Spleen (tissue), 7 donors: Measurements from ENCODE around the gene AFF4.

ENCODE experiments used
- POLR2A ChIP-seq, 3 donors: fragments of 450-650 bp; IDR thresholded peaks; one replicate each; pipeline ENCODE4 v1.5.1; 2017; ENCODE audit warnings: antibody characterized with exemption in 3 of 3, mild to moderate bottlenecking in 1 of 3
- POLR2AphosphoS5 ChIP-seq, 3 donors: sonication (generic); formaldehyde crosslinking; IDR thresholded peaks; one replicate each; pipeline ENCODE4 v1.5.1; 2017; ENCODE audit warnings: antibody characterized with exemption in 3 of 3
- TF ChIP-seq, protein P1 (sequence below), 11 experiments: fragments of 200-600 bp in 7 of 11; fragments of 450-650 bp in 4 of 11; sonication (generic) in 4 of 11; IDR thresholded peaks in 8 of 11; conservative IDR thresholded peaks in 3 of 11; 1 replicate in 7 of 11; 2 replicates in 4 of 11; pipeline versions ENCODE4 v1.4.0 to v1.8.0; 2016 to 2021; ENCODE audit warnings: antibody characterized with exemption in 11 of 11, inconsistent platforms in 4 of 11, mild to moderate bottlenecking in 1 of 11
- donor health status: DM: no; HTN: no; CAD: no; lungs with moderate emphysema.
- donor health status: DM: no; HTN: no; CAD: no.
- donor health status: DM: no; HTN: no; CAD: no.

DNA sequence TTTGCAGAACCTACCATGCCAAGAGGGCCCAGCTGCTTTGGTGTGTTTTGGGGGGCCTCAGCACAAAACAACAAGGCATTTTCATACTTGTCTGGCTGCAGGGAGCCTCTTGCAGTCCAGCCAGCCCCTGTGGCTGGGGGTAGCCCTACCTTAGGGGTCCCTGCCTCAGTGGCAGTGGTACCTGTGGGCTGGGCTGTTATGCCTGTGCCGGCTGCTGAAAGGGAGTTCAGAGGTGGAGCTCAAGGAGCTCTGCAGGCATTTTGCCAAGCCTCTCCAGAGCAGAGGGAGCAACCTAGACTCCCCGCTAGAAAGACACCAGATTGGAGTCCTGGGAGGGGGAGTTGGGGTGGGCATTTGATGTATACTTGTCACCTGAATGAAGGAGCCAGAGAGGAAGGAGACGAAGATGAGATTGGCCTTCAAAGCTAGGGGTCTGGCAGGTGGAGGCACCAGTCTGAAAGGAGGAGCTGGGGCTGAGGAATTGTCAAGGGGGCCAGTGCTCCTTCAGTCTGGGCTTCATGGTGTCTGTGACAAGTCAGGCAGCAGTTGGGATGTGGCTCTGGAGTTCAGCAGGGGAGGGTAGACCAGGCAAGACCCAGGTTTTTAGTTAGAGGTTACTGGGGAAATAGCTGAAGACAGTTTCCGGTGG is 134.5 kb downstream of the AFF4 start:
- TF ChIP-seq, protein P1, sequence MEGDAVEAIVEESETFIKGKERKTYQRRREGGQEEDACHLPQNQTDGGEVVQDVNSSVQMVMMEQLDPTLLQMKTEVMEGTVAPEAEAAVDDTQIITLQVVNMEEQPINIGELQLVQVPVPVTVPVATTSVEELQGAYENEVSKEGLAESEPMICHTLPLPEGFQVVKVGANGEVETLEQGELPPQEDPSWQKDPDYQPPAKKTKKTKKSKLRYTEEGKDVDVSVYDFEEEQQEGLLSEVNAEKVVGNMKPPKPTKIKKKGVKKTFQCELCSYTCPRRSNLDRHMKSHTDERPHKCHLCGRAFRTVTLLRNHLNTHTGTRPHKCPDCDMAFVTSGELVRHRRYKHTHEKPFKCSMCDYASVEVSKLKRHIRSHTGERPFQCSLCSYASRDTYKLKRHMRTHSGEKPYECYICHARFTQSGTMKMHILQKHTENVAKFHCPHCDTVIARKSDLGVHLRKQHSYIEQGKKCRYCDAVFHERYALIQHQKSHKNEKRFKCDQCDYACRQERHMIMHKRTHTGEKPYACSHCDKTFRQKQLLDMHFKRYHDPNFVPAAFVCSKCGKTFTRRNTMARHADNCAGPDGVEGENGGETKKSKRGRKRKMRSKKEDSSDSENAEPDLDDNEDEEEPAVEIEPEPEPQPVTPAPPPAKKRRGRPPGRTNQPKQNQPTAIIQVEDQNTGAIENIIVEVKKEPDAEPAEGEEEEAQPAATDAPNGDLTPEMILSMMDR (IDR thresholded peaks at IDR 0.05 in 8 of 11, conservative IDR thresholded peaks at IDR 0.05 in 3 of 11), result no peak
- TF ChIP-seq POLR2A (IDR thresholded peaks at IDR 0.05) (no peak), POLR2AphosphoS5 (IDR thresholded peaks at IDR 0.05) (no peak)
